ENCODE data around the gene CEP164. TPM values are rescaled to one million over a fixed set of nuclear protein-coding genes. Genes with fewer than 3 reads are reported as not detected.

Gene CEP164
- total RNA-seq, 1 donor from 2014 or later: 24.1 TPM

- DNase-seq (ENCODE audit: low read depth): no peak
Observed at GRCh38 chr11:117366248-117366647, 38.6 kb downstream of the CEP164 start.

- DNase-seq (ENCODE audit: low read depth): no peak
Observed at GRCh38 chr11:117366875-117367274, 39.2 kb downstream of the CEP164 start.

DNA sequence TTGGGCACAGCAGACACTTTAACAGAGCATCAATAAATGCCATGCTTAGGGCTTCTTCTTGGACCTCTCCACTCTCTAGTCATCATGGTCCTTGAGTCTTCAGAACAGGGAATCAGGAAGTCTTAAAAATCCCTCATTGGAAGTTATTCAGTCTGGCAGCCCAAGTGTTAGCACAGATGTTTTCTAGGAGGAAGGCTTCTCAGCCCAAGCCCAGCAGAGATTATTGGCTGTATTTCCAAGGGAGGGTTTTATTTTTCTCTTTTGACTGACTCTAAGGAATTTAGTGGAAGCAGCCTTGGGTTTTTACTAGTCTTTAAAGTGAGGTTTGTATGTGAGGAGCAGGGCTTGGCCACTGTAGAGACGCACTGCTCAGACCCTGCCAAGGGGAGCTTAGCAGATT is 41.9 kb downstream of the CEP164 start:
- DNase-seq (ENCODE audit: low read depth): no peak

- DNase-seq (ENCODE audit: low read depth): no peak
Observed at GRCh38 chr11:117371453-117371852, 43.8 kb downstream of the CEP164 start.

DNA sequence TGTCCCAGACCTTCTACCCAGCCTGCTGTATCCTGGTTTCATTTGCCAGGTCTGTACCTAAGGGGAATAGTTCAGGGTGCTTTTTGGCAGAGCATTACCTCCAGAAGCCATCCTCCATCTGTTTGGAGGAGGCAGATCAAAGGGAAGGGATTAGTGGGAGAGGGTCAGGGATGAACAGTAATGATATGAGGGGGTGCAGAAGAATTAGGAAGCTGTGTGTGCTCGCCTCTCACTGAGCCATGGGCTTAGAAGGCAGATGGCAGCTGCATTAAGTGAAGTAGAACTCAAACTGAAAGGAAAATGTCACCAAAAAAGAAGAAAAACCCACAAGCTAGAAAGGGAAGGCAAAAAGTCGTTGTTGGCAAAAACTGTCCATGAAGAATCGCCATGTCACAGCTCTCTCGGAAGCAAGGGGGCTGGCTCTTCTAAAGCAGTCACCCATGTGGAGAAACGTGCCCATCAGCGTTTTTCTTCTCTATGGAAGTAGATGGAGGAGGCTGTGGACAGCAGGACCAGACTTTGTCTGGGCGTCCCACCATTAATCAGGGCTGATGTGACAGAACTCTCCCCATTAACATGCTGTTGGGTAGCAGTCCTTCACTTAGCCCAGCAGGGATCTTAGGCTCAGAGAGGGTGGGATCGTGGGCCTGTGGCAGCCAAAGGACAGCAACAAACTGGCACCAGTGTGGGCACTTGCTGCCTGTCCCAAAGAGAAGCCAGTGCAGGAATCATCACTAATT is 46.8 kb downstream of the CEP164 start:
- DNase-seq (ENCODE audit: low read depth): no peak

DNA sequence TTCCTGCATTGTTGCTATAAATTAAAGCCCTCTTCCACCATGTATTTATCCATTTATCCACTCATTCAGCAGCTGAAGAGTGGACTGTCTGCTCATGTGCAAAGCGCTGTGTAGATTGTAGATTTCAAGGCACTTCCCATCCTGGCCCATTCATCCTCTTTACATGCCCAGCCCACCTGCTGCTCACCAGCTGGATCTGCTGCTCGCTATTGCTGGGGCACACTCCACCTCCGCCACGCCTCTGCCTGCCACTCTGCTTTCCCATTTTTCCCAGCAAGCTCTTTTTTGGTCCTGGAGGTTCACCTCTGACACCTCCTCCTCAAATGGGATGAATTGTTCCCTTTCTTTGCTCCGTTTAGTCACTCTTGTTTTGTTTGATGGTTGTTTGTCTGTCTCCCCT is 48.3 kb downstream of the CEP164 start:
- DNase-seq (ENCODE audit: low read depth): no peak

- DNase-seq (ENCODE audit: low read depth): no peak
Observed at GRCh38 chr11:117376517-117376916, 48.9 kb downstream of the CEP164 start.

- DNase-seq (ENCODE audit: low read depth): no peak
Observed at GRCh38 chr11:117378976-117379865, 51.6 kb downstream of the CEP164 start.

GRCh38 chr11:117380676-117381075 is 53.0 kb downstream of the CEP164 start:
- DNase-seq (ENCODE audit: low read depth): no peak

- DNase-seq (ENCODE audit: low read depth): no peak
Observed at GRCh38 chr11:117381481-117382387, 54.1 kb downstream of the CEP164 start.

GRCh38 chr11:117382746-117383145 is 55.1 kb downstream of the CEP164 start:
- DNase-seq (ENCODE audit: low read depth): no peak

DNA sequence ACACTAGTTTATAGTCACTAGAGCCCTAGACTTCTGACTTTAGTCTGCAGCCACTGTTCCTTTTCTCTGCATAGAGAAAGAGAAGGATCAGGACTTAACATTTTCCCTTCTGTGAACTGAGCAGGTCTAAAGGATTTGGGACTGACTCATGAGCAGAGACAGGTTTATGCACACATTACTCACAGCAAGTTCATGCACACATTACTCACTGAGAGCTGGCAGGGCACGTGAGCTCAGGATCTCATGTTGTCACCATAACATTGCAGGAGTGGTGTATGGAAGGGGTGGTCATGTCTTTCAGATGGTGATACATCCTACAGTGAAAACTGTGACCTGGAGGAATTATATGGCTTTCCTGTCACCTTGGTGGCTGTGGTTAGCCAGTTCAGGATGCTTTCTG is 56.4 kb downstream of the CEP164 start:
- peak; percentile 91 for DNase-seq (ENCODE audit: low read depth)

- no peak for DNase-seq (ENCODE audit: low read depth)
Observed at GRCh38 chr11:117385471-117385870, 57.8 kb downstream of the CEP164 start.

GRCh38 chr11:117385906-117386305 is 58.3 kb downstream of the CEP164 start:
- DNase-seq (ENCODE audit: low read depth): no peak

GRCh38 chr11:117387992-117388755 is 60.5 kb downstream of the CEP164 start:
- peak; percentile 16 for DNase-seq (ENCODE audit: low read depth)

DNA sequence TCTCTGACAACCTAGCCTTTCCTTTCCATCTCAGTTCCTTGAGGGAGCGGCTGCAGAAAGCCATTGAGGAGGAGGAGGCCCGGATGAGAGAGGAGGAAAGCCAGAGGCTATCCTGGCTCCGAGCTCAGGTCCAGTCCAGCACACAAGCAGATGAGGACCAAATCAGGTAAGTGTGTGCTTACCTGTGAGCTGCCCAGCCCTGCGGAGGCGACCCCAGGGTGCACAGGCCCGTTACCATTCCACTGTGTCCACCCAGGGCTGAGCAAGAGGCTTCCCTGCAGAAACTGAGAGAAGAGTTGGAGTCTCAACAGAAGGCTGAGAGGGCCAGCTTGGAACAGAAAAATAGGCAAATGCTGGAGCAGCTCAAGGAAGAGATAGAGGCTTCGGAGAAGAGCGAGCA is 63.1 kb downstream of the CEP164 start:
- DNase-seq (ENCODE audit: low read depth): no peak

GRCh38 chr11:117391181-117391580 is 63.5 kb downstream of the CEP164 start:
- no peak for DNase-seq (ENCODE audit: low read depth)

DNA sequence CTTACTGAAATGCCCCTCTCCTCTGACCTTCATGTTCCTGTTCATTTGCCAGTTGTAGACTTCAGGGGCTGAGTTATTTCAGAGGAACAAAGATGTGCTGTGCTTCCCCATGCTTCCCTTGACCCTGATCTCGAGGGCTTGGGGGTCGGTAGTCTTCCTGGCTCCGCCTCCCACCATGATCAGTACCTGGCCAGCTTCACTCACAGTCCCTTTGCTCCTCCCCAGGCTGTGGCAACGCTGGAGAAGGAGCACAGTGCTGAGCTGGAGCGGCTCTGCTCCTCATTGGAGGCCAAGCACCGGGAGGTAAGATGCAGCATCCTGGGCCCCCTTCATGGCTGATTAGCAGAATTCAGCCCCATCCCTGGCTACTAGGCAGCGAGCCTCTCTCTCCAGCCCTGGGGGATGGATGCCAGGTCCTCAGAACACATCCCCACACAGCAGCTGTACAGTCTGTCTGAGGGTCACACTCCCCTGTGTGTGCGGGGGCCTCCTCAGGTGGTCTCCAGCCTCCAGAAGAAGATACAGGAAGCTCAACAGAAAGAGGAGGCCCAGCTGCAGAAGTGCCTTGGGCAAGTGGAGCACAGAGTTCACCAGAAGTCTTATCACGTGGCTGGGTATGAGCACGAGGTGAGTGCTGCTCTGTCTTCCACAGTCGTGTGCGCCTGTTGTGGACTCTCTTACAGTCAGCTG is 64.5 kb downstream of the CEP164 start:
- no peak for DNase-seq (ENCODE audit: low read depth)

GRCh38 chr11:117392979-117393378 is 65.3 kb downstream of the CEP164 start:
- DNase-seq (ENCODE audit: low read depth): no peak

DNA sequence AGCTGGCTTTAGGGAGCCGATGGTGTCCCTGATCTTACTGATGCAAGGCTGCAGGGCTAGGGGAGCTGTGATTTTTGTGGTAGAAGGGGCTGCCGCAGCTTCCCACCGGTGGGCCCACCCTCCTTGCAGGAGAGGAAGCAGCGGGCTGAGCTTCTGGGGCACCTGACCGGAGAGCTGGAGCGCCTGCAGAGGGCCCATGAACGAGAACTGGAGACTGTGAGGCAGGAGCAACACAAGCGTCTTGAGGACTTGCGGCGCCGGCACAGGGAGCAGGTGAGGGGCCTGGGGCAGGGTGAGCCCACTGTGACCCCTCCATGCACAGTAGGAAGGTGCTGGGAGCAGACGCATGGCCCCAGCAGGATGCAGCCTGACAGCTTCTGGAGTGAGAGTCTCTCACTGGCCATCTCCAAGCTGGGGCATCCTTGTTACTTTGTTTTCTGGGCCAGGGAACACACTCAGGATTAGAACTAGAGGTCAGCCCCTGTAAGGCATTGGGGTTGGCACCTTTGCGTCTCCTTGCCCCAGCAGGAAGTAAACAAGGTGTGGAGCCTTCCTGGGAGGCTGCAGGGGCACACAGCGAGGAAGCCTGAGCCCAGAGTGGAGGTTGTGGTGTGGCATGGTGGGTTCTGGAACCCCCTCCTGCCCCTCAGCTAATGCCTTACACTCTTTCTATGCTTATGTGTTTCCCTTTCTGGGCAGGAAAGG is 66.7 kb downstream of the CEP164 start:
- no peak for DNase-seq (ENCODE audit: low read depth)
